ENCODE measurements around the gene CHCHD6.

CHCHD6 gene

GRCh38 chr3:126672741-126673140, 31.3 kb upstream of the CHCHD6 start:
- TF ChIP-seq TAF1 (IDR thresholded peaks at IDR 0.05; ENCODE audit: borderline replicate concordance, low read depth, low read length) (no peak), POLR2AphosphoS5 (IDR thresholded peaks at IDR 0.05; ENCODE audit: low read depth, low read length) (no peak), POLR2A (IDR thresholded peaks at IDR 0.05; ENCODE audit: low read depth, low read length) (no peak)
- no peak for FAIRE-seq
- no peak for DNase-seq (ENCODE audit: insufficient read length)

- no peak for TF ChIP-seq POLR2A (IDR thresholded peaks at IDR 0.05; ENCODE audit: low read depth, low read length)
- TF ChIP-seq TAF1 (IDR thresholded peaks at IDR 0.05; ENCODE audit: borderline replicate concordance, low read depth, low read length), result no peak
- no peak for TF ChIP-seq POLR2AphosphoS5 (IDR thresholded peaks at IDR 0.05; ENCODE audit: low read depth, low read length)
- FAIRE-seq (no peak), DNase-seq (ENCODE audit: insufficient read length) (no peak)
Measured at GRCh38 chr3:126676919-126677705, 26.9 kb upstream of the CHCHD6 start.

- TF ChIP-seq POLR2A (IDR thresholded peaks at IDR 0.05; ENCODE audit: low read depth, low read length) (no peak), TAF1 (IDR thresholded peaks at IDR 0.05; ENCODE audit: borderline replicate concordance, low read depth, low read length) (no peak), POLR2AphosphoS5 (IDR thresholded peaks at IDR 0.05; ENCODE audit: low read depth, low read length) (no peak)
- no peak for FAIRE-seq
- DNase-seq (ENCODE audit: insufficient read length), result no peak
Measured at GRCh38 chr3:126677862-126678503, 26.1 kb upstream of the CHCHD6 start.

DNA sequence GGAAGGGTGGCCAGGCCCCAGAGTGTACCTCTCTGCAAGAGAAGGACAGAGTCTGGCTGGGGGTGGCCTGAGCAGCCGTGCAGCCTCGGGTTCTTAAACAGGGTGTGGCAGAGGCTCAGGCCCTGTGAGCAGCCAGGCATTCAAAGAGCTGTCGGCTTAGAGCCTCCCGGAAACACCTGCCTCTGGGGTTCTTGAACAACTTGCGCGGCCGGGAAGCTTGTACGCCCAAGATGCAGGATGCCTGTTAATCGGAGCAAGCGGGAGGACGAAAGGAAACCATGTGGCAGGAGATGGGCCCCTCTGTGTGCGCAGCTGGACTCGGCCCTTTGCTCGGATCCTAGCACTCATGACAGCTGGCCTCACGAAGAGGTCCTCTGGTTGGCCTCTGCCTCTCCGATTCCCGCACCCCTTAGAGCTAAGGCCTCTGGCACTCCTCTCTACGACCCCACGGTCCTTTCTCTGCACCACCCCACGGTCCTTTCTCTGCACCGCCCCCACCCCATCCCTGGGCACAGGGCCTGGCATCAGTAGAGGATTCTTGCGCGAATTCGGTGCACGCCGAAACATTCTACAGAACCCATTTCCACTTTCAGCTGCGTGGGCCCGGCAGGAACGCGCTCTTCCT, 25.2 kb upstream of the CHCHD6 start:
- TF ChIP-seq TAF1 (IDR thresholded peaks at IDR 0.05; ENCODE audit: borderline replicate concordance, low read depth, low read length) (no peak), POLR2A (IDR thresholded peaks at IDR 0.05; ENCODE audit: low read depth, low read length) (no peak), POLR2AphosphoS5 (IDR thresholded peaks at IDR 0.05; ENCODE audit: low read depth, low read length) (no peak)
- DNase-seq (ENCODE audit: insufficient read length) (peak; percentile 35), FAIRE-seq (peak; percentile 84)

- peak; percentile 76 for DNase-seq (ENCODE audit: insufficient read length)
- TF ChIP-seq POLR2A (IDR thresholded peaks at IDR 0.05; ENCODE audit: low read depth, low read length), result no peak
- no peak for TF ChIP-seq POLR2AphosphoS5 (IDR thresholded peaks at IDR 0.05; ENCODE audit: low read depth, low read length)
- no peak for TF ChIP-seq TAF1 (IDR thresholded peaks at IDR 0.05; ENCODE audit: borderline replicate concordance, low read depth, low read length)
- peak; percentile 88 for FAIRE-seq
Measured at GRCh38 chr3:126679318-126679751, 24.7 kb upstream of the CHCHD6 start.

DNA sequence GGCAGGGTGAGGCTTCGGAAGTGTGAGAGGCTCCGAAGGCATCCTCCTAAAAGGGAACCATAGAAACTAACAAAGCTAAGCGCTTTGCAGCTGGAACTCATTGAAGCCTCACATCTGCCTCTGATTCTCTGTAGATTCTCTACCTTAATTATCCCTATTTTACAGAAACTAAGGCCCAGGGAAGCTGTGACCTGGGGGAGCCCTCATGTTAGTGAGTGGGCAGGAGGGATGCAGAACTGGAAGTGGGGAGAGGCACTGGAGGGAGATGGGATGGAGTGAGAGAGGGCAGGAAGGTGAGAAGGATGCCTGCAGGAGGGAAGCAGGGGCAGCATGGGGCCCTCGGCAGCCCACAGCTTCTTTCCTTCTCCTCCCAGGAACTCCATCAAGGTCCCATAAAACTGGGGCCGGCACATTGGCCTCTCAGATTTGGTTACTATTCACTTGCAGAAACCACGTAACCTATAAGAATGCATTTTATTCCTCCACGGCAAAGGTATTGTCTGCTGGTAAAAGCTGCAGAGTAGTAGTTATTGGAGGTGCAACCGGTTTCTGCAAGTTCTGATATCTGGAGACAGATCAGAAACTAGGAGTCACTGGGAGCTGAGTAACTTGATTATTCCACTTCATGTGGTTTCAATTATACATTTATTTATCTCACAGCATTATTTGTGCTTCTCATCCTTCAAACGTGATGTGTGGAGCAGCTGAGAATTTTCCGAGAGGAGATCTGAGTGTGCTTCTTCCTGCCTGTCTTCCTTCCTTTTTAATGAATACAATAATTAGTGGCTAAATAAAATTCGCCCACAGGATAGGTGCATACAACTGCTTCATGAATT, 24.0 kb upstream of the CHCHD6 start:
- FAIRE-seq (no peak), DNase-seq (ENCODE audit: insufficient read length) (no peak)
- TF ChIP-seq POLR2AphosphoS5 (IDR thresholded peaks at IDR 0.05; ENCODE audit: low read depth, low read length) (no peak), POLR2A (IDR thresholded peaks at IDR 0.05; ENCODE audit: low read depth, low read length) (no peak), TAF1 (IDR thresholded peaks at IDR 0.05; ENCODE audit: borderline replicate concordance, low read depth, low read length) (no peak)

DNA sequence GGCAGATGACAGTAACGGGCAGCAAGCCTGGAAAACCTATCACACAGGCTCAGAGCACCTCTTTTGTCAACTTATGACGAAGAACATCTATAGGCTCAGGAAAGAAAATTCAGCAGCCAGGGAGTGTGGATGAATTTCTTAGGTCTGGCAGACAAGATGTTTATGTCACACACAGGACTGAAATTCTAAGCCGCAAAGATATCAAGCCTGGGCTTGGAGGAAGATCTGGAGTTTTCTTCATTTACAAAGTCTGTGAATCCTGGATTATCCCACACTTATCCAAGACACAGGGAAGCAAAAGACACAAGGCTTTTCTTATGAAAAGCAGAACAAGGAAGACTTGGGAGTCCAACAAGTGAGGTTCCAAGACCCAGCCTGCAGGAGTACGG, 23.4 kb upstream of the CHCHD6 start:
- no peak for TF ChIP-seq POLR2AphosphoS5 (IDR thresholded peaks at IDR 0.05; ENCODE audit: low read depth, low read length)
- no peak for TF ChIP-seq TAF1 (IDR thresholded peaks at IDR 0.05; ENCODE audit: borderline replicate concordance, low read depth, low read length)
- TF ChIP-seq POLR2A (IDR thresholded peaks at IDR 0.05; ENCODE audit: low read depth, low read length), result no peak
- no peak for DNase-seq (ENCODE audit: insufficient read length)
- no peak for FAIRE-seq

DNA sequence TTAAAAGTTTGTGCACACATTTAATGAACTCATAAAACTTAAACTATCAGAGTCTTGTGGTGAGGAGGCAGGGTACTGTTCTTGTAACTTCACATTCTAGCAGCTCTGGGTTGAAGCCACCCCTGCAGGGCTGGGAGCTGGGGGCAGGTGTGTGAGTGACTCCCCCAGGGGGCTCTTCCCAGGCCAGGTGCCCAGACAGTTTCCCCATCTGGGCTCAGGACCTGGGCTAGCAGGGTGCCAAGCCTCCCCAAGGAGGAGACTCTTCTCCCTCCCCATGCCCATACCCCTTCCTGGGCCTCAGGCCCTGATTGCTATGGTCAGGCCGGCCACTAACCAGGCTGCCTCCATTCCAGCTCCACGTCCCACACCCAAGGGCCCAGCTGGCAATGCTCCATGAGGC, 22.0 kb upstream of the CHCHD6 start:
- DNase-seq (ENCODE audit: insufficient read length) (no peak), FAIRE-seq (no peak)
- TF ChIP-seq POLR2A (IDR thresholded peaks at IDR 0.05; ENCODE audit: low read depth, low read length) (no peak), POLR2AphosphoS5 (IDR thresholded peaks at IDR 0.05; ENCODE audit: low read depth, low read length) (no peak), TAF1 (IDR thresholded peaks at IDR 0.05; ENCODE audit: borderline replicate concordance, low read depth, low read length) (no peak)

DNA sequence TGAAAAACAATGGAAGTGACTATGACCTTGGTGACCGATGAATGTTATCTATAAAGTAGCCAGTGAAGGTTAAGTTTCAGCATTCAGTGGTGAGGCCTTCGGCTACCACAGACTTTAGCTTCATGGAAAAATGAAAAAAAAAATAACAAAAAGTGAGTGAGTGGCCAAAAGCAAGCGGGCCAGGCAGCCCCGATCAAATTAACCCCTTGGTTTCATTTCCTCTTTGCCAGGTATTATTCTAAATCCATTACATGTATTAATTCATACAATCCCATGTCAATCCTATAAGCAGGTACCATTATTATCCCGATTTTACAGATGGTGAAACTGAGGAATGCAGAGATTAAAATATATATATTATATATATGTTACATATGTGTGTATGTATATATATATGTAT, 21.0 kb upstream of the CHCHD6 start:
- FAIRE-seq, result no peak
- DNase-seq (ENCODE audit: insufficient read length), result no peak
- TF ChIP-seq TAF1 (IDR thresholded peaks at IDR 0.05; ENCODE audit: borderline replicate concordance, low read depth, low read length) (no peak), POLR2A (IDR thresholded peaks at IDR 0.05; ENCODE audit: low read depth, low read length) (no peak), POLR2AphosphoS5 (IDR thresholded peaks at IDR 0.05; ENCODE audit: low read depth, low read length) (no peak)

- FAIRE-seq (no peak), DNase-seq (ENCODE audit: insufficient read length) (no peak)
- TF ChIP-seq TAF1 (IDR thresholded peaks at IDR 0.05; ENCODE audit: borderline replicate concordance, low read depth, low read length), result no peak
- TF ChIP-seq POLR2AphosphoS5 (IDR thresholded peaks at IDR 0.05; ENCODE audit: low read depth, low read length), result no peak
- TF ChIP-seq POLR2A (IDR thresholded peaks at IDR 0.05; ENCODE audit: low read depth, low read length), result no peak
Measured at GRCh38 chr3:126684218-126684751, 19.8 kb upstream of the CHCHD6 start.

GRCh38 chr3:126685021-126685420, 19.0 kb upstream of the CHCHD6 start:
- FAIRE-seq (no peak), DNase-seq (ENCODE audit: insufficient read length) (no peak)

More at GRCh38 chr3:126685021-126685420, 19.0 kb upstream of the CHCHD6 start:
- no peak for TF ChIP-seq TAF1 (IDR thresholded peaks at IDR 0.05; ENCODE audit: borderline replicate concordance, low read depth, low read length)
- no peak for TF ChIP-seq POLR2A (IDR thresholded peaks at IDR 0.05; ENCODE audit: low read depth, low read length)
- TF ChIP-seq POLR2AphosphoS5 (IDR thresholded peaks at IDR 0.05; ENCODE audit: low read depth, low read length), result no peak

Data from GM12892 (cell line).